HCT116 (cell line): ENCODE data around the gene TENM4. TPM values are rescaled to one million over a fixed set of nuclear protein-coding genes. Genes with fewer than 3 reads are reported as not detected.

ENCODE experiments used
- ATAC-seq: fragments of 200-7000 bp; cut with Tn5 transposase; 2 replicates; pipeline ENCODE4 v1.9.1; 2020; ENCODE audit warnings: mild to moderate bottlenecking, moderate library complexity
- BruUV-seq: library from RNA; stranded (reverse); fragments of 400-500 nt; replicated peaks from 2 replicates; lab custom pipeline; 2021; lab: Mats Ljungman, UMichigan
- CTCF ChIA-PET: fragments of 300-600 bp; sonication (Branson Sonifier 250); formaldehyde crosslinking; loops from one replicate; lab custom pipeline; 2021; ENCODE audit warnings: antibody characterized with exemption; lab: Charles Lee
- POLR2A ChIA-PET: fragments of 300-600, 350-600 bp; sonication (Branson Sonifier 250); formaldehyde crosslinking; loops from one replicate; lab custom pipeline; 2021; ENCODE audit warnings: antibody characterized with exemption; lab: Charles Lee
- RAD21 ChIA-PET, 2 experiments: fragments of 300-600 bp; sonication (Branson Sonifier 250); formaldehyde crosslinking; loops; one replicate each; lab custom pipeline; 2023; ENCODE audit warnings: low total read pairs in 2 of 2; ENCODE audit not compliant: uncharacterized antibody in 2 of 2, unreplicated experiment in 2 of 2, low non-redundant PET in 1 of 2; lab: Charles Lee
- DNase-seq: peaks from one replicate; pipeline ENCODE4 v3.0.0-alpha.2; 2010; ENCODE audit warnings: low read depth, low spot score
- H2AFZ ChIP-seq: fragments of 200-600 bp; shearing (Covaris generic), sonication (generic); 2 replicates; pipeline ENCODE4 v1.6.1; 2017; ENCODE audit warnings: low read depth, mixed run types, mixed read lengths, antibody characterized with exemption, low read length; ENCODE audit not compliant: poor library complexity, severe bottlenecking
- H3K27ac ChIP-seq: 2 replicates; pipeline ENCODE4 v1.5.1; 2012; ENCODE audit warnings: low read depth, low read length
- H3K27me3 ChIP-seq: fragments of 200-600 bp; sonication (generic); 2 replicates; pipeline ENCODE4 v1.6.1; 2016; ENCODE audit warnings: mixed run types, low read length, mixed read lengths; ENCODE audit not compliant: insufficient read depth
- H3K36me3 ChIP-seq, 2 experiments: fragments of 200-500 bp in 1 of 2; fragments of 200-600 bp in 1 of 2; sonication (Bioruptor generic) in 1 of 2; sonication (generic) in 1 of 2; 2 replicates each; pipeline versions ENCODE4 v1.5.1 to v1.6.1; 2014 to 2016; ENCODE audit warnings: low read length in 2 of 2, inconsistent platforms in 1 of 2, mixed read lengths in 1 of 2, mixed run types in 1 of 2; ENCODE audit not compliant: insufficient read depth in 2 of 2, control insufficient read depth in 1 of 2
- H3K4me1 ChIP-seq, 2 experiments: fragments of 200-600 bp in 1 of 2; sonication (generic) in 1 of 2; 2 replicates each; pipeline versions ENCODE4 v1.5.1 to v1.6.1; 2012 to 2017; ENCODE audit warnings: low read length in 2 of 2, inconsistent platforms in 1 of 2, mild to moderate bottlenecking in 1 of 2, mixed read lengths in 1 of 2, mixed run types in 1 of 2, moderate library complexity in 1 of 2; ENCODE audit not compliant: insufficient read depth in 2 of 2, control insufficient read depth in 1 of 2
- H3K4me2 ChIP-seq: fragments of 200-600 bp; sonication (generic); 2 replicates; pipeline ENCODE4 v1.6.1; 2017; ENCODE audit warnings: mixed run types, low read length, mixed read lengths
- H3K4me3 ChIP-seq, 2 experiments: fragments of 200-600 bp in 1 of 2; sonication (generic) in 1 of 2; replicated peaks in 1 of 2; 2 replicates each; pipeline ENCODE4 v1.5.1; 2011 to 2016; ENCODE audit warnings: low read length in 2 of 2, control low read depth in 1 of 2, low read depth in 1 of 2, mild to moderate bottlenecking in 1 of 2, mixed read lengths in 1 of 2, mixed run types in 1 of 2
- H3K79me2 ChIP-seq: fragments of 200-600 bp; sonication (generic); 2 replicates; pipeline ENCODE4 v1.6.1; 2017; ENCODE audit warnings: mild to moderate bottlenecking, mixed run types, low read length, moderate library complexity, mixed read lengths; ENCODE audit not compliant: insufficient read depth
- H3K9ac ChIP-seq: fragments of 200-600 bp; sonication (generic); 2 replicates; pipeline ENCODE4 v1.6.1; 2016; ENCODE audit warnings: low read length, mixed read lengths
- H3K9me2 ChIP-seq: fragments of 200-600 bp; sonication (generic), shearing (Covaris generic); 2 replicates; pipeline ENCODE4 v1.6.1; 2017; ENCODE audit warnings: mixed run types, mild to moderate bottlenecking, moderate library complexity; ENCODE audit not compliant: insufficient read depth
- H3K9me3 ChIP-seq, 2 experiments: fragments of 200-500 bp in 1 of 2; fragments of 200-600 bp in 1 of 2; sonication (Bioruptor generic) in 1 of 2; sonication (generic) in 1 of 2; 2 replicates each; pipeline ENCODE4 v1.6.1; 2014 to 2017; ENCODE audit warnings: low read length in 2 of 2, mixed read lengths in 2 of 2, inconsistent platforms in 1 of 2, low read depth in 1 of 2, mild to moderate bottlenecking in 1 of 2, mixed run types in 1 of 2, moderate library complexity in 1 of 2; ENCODE audit not compliant: control insufficient read depth in 1 of 2, insufficient read depth in 1 of 2
- H4K20me1 ChIP-seq: fragments of 200-600 bp; sonication (generic), shearing (Covaris generic); 2 replicates; pipeline ENCODE4 v1.6.1; 2017; ENCODE audit warnings: mixed run types, mild to moderate bottlenecking, moderate library complexity; ENCODE audit not compliant: insufficient read depth
- CBX3 ChIP-seq: IDR thresholded peaks from 2 replicates; pipeline ENCODE4 v1.6.1; 2012; ENCODE audit warnings: low read depth
- CEBPB ChIP-seq: IDR thresholded peaks from 2 replicates; pipeline ENCODE4 v1.6.1; 2012; ENCODE audit warnings: low read depth
- EGR1 ChIP-seq: IDR thresholded peaks from 2 replicates; pipeline ENCODE4 v1.6.1; 2012; ENCODE audit warnings: low read depth
- ELF1 ChIP-seq: IDR thresholded peaks from 2 replicates; pipeline ENCODE4 v1.6.1; 2012; ENCODE audit warnings: low read depth, borderline replicate concordance
- EZH2 ChIP-seq: fragments of 200-600 bp; sonication (generic); IDR thresholded peaks from 2 replicates; pipeline ENCODE4 v1.6.1; 2017; ENCODE audit warnings: antibody characterized with exemption, mixed run types
- EZH2phosphoT487 ChIP-seq: fragments of 200-600 bp; IDR thresholded peaks from 2 replicates; pipeline ENCODE4 v1.6.1; 2018; ENCODE audit warnings: antibody characterized with exemption, borderline replicate concordance
- FOSL1 ChIP-seq: IDR thresholded peaks from 2 replicates; pipeline ENCODE4 v1.6.1; 2012; ENCODE audit warnings: low read depth
- JUND ChIP-seq: IDR thresholded peaks from 2 replicates; pipeline ENCODE4 v1.6.1; 2012
- POLR2A ChIP-seq: IDR thresholded peaks from 2 replicates; pipeline ENCODE4 v1.7.0; 2011; ENCODE audit warnings: borderline replicate concordance; ENCODE audit not compliant: insufficient read depth, insufficient read length; ENCODE audit errors: extremely low read depth
- SIN3A ChIP-seq: IDR thresholded peaks from 2 replicates; pipeline ENCODE4 v1.6.1; 2012; ENCODE audit warnings: low read depth
- SP1 ChIP-seq: IDR thresholded peaks from 2 replicates; pipeline ENCODE4 v1.6.1; 2012; ENCODE audit warnings: low read depth
- TCF7L2 ChIP-seq: IDR thresholded peaks from 2 replicates; pipeline ENCODE4 v1.7.0; 2011; ENCODE audit warnings: borderline replicate concordance, inconsistent platforms; ENCODE audit not compliant: insufficient read depth, insufficient read length; ENCODE audit errors: extremely low read depth
- YY1 ChIP-seq: IDR thresholded peaks from 2 replicates; pipeline ENCODE4 v1.6.1; 2011; ENCODE audit warnings: low read length, low read depth, moderate library complexity, mild to moderate bottlenecking; ENCODE audit not compliant: insufficient replicate concordance; ENCODE audit errors: extremely low read depth
- intact Hi-C: fragments of 100-400 bp; cut with micrococcal nuclease; formaldehyde crosslinking; loops from 2 replicates; pipeline ENCODE4 v1.10.0; 2022
- total RNA-seq: library from RNA; stranded (reverse); gene quantifications from one replicate; pipeline ENCODE4 v1.2.1, GENCODE V29; 2021; ENCODE audit not compliant: unreplicated experiment
- TF ChIP-seq, protein P1 (sequence below), 3 experiments: fragments of 200-600 bp in 1 of 3; sonication (generic) in 1 of 3; IDR thresholded peaks in 2 of 3; conservative IDR thresholded peaks in 1 of 3; 2 replicates each; pipeline ENCODE4 v1.5.1; 2012 to 2017; ENCODE audit warnings: low read depth in 2 of 3, low read length in 2 of 3, antibody characterized with exemption in 1 of 3, borderline replicate concordance in 1 of 3, control low read depth in 1 of 3, mild to moderate bottlenecking in 1 of 3, mixed read lengths in 1 of 3, mixed run types in 1 of 3, moderate library complexity in 1 of 3; ENCODE audit not compliant: insufficient read depth in 1 of 3
- TF ChIP-seq, protein P2 (sequence below): IDR thresholded peaks from 2 replicates; pipeline ENCODE4 v1.6.1; 2012; ENCODE audit warnings: low read depth

The TENM4 gene
- total RNA-seq, 1 experiment from 2014 or later, result 0.05 TPM

DNA sequence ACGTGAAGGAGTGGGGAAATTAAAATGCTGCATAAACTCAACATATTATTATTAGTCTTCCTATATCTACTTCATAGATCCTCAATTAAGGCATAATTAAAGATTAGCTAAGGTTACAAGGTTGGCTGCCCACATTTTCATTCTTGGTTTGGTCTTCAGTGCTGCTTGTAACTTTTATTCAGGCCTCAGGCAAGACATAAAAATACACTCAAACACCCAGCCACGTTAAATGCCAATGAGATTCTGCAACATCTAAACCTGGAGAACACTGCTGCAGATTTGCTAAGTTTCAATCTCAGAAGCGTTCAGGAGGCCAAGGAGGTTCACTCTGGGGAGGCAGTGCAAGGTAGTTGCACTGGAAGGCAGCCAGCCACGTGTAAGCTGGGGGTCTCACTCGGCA lies 507.5 kb downstream of the TENM4 start:
- Histone ChIP-seq H3K36me3 (no peaks in the 10 kb centered on the region), H3K27ac (no peak overlapping the region), H3K4me2 (no peak overlapping the region), H3K27me3 (peaks cover 33% of the 10 kb centered on the region), H3K9ac (no peak overlapping the region), H2AFZ (no peak overlapping the region), H4K20me1 (no peaks in the 10 kb centered on the region), H3K4me1 (no peaks in the 10 kb centered on the region), H3K79me2 (no peaks in the 10 kb centered on the region), H3K9me3 (no peaks in the 10 kb centered on the region), H3K4me3 (no peak overlapping the region), H3K9me2 (no peaks in the 10 kb centered on the region)
- DNase-seq, result no peak
- BruUV-seq, result no TSS peak
- ChIA-PET RAD21 (no interaction called here), CTCF (no interaction called here), POLR2A (no interaction called here)
- TF ChIP-seq SIN3A (no peak), TCF7L2 (no peak), CEBPB (no peak), SP1 (no peak), POLR2A (no peak), JUND (no peak), EZH2 (no peak), FOSL1 (no peak), EGR1 (no peak), EZH2phosphoT487 (no peak), CBX3 (no peak), ELF1 (no peak), YY1 (no peak)
- TF ChIP-seq, protein P1, sequence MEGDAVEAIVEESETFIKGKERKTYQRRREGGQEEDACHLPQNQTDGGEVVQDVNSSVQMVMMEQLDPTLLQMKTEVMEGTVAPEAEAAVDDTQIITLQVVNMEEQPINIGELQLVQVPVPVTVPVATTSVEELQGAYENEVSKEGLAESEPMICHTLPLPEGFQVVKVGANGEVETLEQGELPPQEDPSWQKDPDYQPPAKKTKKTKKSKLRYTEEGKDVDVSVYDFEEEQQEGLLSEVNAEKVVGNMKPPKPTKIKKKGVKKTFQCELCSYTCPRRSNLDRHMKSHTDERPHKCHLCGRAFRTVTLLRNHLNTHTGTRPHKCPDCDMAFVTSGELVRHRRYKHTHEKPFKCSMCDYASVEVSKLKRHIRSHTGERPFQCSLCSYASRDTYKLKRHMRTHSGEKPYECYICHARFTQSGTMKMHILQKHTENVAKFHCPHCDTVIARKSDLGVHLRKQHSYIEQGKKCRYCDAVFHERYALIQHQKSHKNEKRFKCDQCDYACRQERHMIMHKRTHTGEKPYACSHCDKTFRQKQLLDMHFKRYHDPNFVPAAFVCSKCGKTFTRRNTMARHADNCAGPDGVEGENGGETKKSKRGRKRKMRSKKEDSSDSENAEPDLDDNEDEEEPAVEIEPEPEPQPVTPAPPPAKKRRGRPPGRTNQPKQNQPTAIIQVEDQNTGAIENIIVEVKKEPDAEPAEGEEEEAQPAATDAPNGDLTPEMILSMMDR (IDR thresholded peaks at IDR 0.05 in 2 of 3, conservative IDR thresholded peaks at IDR 0.05 in 1 of 3; ENCODE audit: borderline replicate concordance in 1 of 3, insufficient read depth in 1 of 3, low read depth in 2 of 3, low read length in 2 of 3), result no peak
- TF ChIP-seq, protein P2, sequence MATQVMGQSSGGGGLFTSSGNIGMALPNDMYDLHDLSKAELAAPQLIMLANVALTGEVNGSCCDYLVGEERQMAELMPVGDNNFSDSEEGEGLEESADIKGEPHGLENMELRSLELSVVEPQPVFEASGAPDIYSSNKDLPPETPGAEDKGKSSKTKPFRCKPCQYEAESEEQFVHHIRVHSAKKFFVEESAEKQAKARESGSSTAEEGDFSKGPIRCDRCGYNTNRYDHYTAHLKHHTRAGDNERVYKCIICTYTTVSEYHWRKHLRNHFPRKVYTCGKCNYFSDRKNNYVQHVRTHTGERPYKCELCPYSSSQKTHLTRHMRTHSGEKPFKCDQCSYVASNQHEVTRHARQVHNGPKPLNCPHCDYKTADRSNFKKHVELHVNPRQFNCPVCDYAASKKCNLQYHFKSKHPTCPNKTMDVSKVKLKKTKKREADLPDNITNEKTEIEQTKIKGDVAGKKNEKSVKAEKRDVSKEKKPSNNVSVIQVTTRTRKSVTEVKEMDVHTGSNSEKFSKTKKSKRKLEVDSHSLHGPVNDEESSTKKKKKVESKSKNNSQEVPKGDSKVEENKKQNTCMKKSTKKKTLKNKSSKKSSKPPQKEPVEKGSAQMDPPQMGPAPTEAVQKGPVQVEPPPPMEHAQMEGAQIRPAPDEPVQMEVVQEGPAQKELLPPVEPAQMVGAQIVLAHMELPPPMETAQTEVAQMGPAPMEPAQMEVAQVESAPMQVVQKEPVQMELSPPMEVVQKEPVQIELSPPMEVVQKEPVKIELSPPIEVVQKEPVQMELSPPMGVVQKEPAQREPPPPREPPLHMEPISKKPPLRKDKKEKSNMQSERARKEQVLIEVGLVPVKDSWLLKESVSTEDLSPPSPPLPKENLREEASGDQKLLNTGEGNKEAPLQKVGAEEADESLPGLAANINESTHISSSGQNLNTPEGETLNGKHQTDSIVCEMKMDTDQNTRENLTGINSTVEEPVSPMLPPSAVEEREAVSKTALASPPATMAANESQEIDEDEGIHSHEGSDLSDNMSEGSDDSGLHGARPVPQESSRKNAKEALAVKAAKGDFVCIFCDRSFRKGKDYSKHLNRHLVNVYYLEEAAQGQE, result no peak
- ATAC-seq, result no peak
- intact Hi-C loops, result no loop called here
